ENCODE results near the gene GIGYF2. TPM values are rescaled to one million over a fixed set of nuclear protein-coding genes. Genes with fewer than 3 reads are reported as not detected.

The GIGYF2 gene
- polyA plus RNA-seq, 1 donor (not counting 4 experiments of a cell fraction or from before 2014, with no cell fraction given): 35.5 TPM

GRCh38 chr2:232835687-232836208 lies 138.6 kb downstream of the GIGYF2 start:
- no peak for FAIRE-seq
- no peak overlapping the region for H3K27ac ChIP-seq (ENCODE audit: control insufficient read depth, insufficient read depth, low read length)

DNA sequence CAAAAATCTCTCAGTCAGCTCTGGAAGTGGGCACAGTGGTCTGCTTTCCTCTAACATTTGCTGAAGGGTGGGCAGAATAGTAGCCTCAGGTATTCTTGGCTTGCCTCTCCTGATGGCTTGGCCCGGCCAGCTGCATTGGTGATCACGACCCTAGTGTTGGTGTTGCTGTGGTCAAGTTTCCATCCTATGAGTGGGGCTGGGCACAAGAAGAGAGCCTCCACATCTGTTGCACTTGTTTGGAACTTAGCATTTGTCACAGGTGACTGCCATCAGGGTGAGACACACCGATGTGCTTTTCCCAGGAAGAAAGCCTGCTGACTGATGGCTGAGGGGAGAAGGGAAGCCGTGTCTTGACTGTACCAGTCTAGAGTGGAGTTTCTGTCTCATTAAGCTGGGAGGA lies 139.8 kb downstream of the GIGYF2 start:
- dilution Hi-C loops (cut with MboI; ENCODE audit: extremely low pct_ligation_motif_present, low sequenced_read_pairs): no loop called here
- H4K20me1 ChIP-seq (ENCODE audit: control insufficient read depth, extremely low read depth, insufficient read depth, low read length): peaks cover 3% of the 10 kb centered on the region
- H3K36me3 ChIP-seq (ENCODE audit: control insufficient read depth in 2 of 2, extremely low read depth in 1 of 2, insufficient read depth in 2 of 2, low read length in 2 of 2): peaks cover 18% of the 10 kb centered on the region in 2 experiments
- FAIRE-seq (no peak), DNase-seq (ENCODE audit: low read depth, low spot score) (no peak)
- no peaks in the 10 kb centered on the region for H3K9me1 ChIP-seq (ENCODE audit: control insufficient read depth, extremely low read depth, insufficient read depth, low read length)
- H3K79me2 ChIP-seq (ENCODE audit: control insufficient read depth, insufficient read depth, low read length): no peaks in the 10 kb centered on the region
- TF ChIP-seq CTCF (optimal IDR thresholded peaks at IDR 0.05 in 1 of 3, IDR thresholded peaks at IDR 0.05 in 1 of 3, conservative IDR thresholded peaks at IDR 0.05 in 1 of 3; ENCODE audit: extremely low read depth in 1 of 3, insufficient read depth in 2 of 3, low read length in 3 of 3) (no peak), EZH2 (IDR thresholded peaks at IDR 0.05; ENCODE audit: low read length) (no peak)
- H3K27me3 ChIP-seq (ENCODE audit: control insufficient read depth, extremely low read depth, insufficient read depth, low read length): no peaks in the 10 kb centered on the region
- no peak overlapping the region for H3K9ac ChIP-seq (ENCODE audit: control insufficient read depth, extremely low read depth, insufficient read depth, low read length)
- H3K4me1 ChIP-seq (ENCODE audit: control insufficient read depth, extremely low read depth, insufficient read depth, low read length): peaks cover 20% of the 10 kb centered on the region
- H3K9me3 ChIP-seq (ENCODE audit: control insufficient read depth, low read depth, low read length): no peaks in the 10 kb centered on the region
- H3K27ac ChIP-seq (ENCODE audit: control insufficient read depth, insufficient read depth, low read length): no peak overlapping the region
- no peak overlapping the region for H3K4me3 ChIP-seq (ENCODE audit: control insufficient read depth in 2 of 3, extremely low read depth in 1 of 3, insufficient read depth in 2 of 3, low read depth in 1 of 3, low read length in 3 of 3)
- no peak overlapping the region for H2AFZ ChIP-seq (ENCODE audit: control insufficient read depth, low read length)
- no peak overlapping the region for H3K4me2 ChIP-seq (ENCODE audit: control insufficient read depth, extremely low read depth, insufficient read depth, low read depth, low read length)

More at GRCh38 chr2:232835687-232836208, 138.6 kb downstream of the GIGYF2 start:
- H3K4me3 ChIP-seq (ENCODE audit: control insufficient read depth in 2 of 3, extremely low read depth in 1 of 3, insufficient read depth in 2 of 3, low read depth in 1 of 3, low read length in 3 of 3): no peak overlapping the region
- H4K20me1 ChIP-seq (ENCODE audit: control insufficient read depth, extremely low read depth, insufficient read depth, low read length): peaks cover 3% of the 10 kb centered on the region
- peaks cover 21 to 25% of the 10 kb centered on the region in 2 experiments for H3K36me3 ChIP-seq (ENCODE audit: control insufficient read depth in 2 of 2, extremely low read depth in 1 of 2, insufficient read depth in 2 of 2, low read length in 2 of 2)
- no peak for TF ChIP-seq CTCF (optimal IDR thresholded peaks at IDR 0.05 in 1 of 3, IDR thresholded peaks at IDR 0.05 in 1 of 3, conservative IDR thresholded peaks at IDR 0.05 in 1 of 3; ENCODE audit: extremely low read depth in 1 of 3, insufficient read depth in 2 of 3, low read length in 3 of 3)
- no peak for TF ChIP-seq EZH2 (IDR thresholded peaks at IDR 0.05; ENCODE audit: low read length)
- no peak overlapping the region for H2AFZ ChIP-seq (ENCODE audit: control insufficient read depth, low read length)
- no peaks in the 10 kb centered on the region for H3K27me3 ChIP-seq (ENCODE audit: control insufficient read depth, extremely low read depth, insufficient read depth, low read length)
- no peaks in the 10 kb centered on the region for H3K79me2 ChIP-seq (ENCODE audit: control insufficient read depth, insufficient read depth, low read length)
- no peak overlapping the region for H3K9ac ChIP-seq (ENCODE audit: control insufficient read depth, extremely low read depth, insufficient read depth, low read length)
- peaks cover 20% of the 10 kb centered on the region for H3K4me1 ChIP-seq (ENCODE audit: control insufficient read depth, extremely low read depth, insufficient read depth, low read length)
- H3K4me2 ChIP-seq (ENCODE audit: control insufficient read depth, extremely low read depth, insufficient read depth, low read depth, low read length): no peak overlapping the region
- DNase-seq (ENCODE audit: low read depth, low spot score): no peak
- dilution Hi-C loops (cut with MboI; ENCODE audit: extremely low pct_ligation_motif_present, low sequenced_read_pairs): no loop called here
- H3K9me1 ChIP-seq (ENCODE audit: control insufficient read depth, extremely low read depth, insufficient read depth, low read length): no peaks in the 10 kb centered on the region
- H3K9me3 ChIP-seq (ENCODE audit: control insufficient read depth, low read depth, low read length): no peaks in the 10 kb centered on the region
